ENCODE measurements around the gene KIF25. TPM values are rescaled to one million over a fixed set of nuclear protein-coding genes. Genes with fewer than 3 reads are reported as not detected.

KIF25 gene
- total and polyA plus RNA-seq, 8 donors: 0.63 to 14.8 (median 12.2) TPM

- DNase-seq (no peak), ATAC-seq (no peak)
- peaks cover 0 to 29% of the 10 kb centered on the region in 2 donors for H3K9me3 ChIP-seq
- TF ChIP-seq CTCF (IDR thresholded peaks at IDR 0.05): no peak
- H3K36me3 ChIP-seq: no peaks in the 10 kb centered on the region
- H3K27me3 ChIP-seq: no peaks in the 10 kb centered on the region
- no peak overlapping the region for H3K4me3 ChIP-seq
- intact Hi-C loops (cut with DNase I): no loop called here
- no peak overlapping the region for H3K27ac ChIP-seq
- H3K4me1 ChIP-seq: no peaks in the 10 kb centered on the region
Measured at GRCh38 chr6:168016176-168016620, 18.7 kb downstream of the KIF25 start.

GRCh38 chr6:168016721-168017525 lies 19.5 kb downstream of the KIF25 start:
- no peaks in the 10 kb centered on the region for H3K4me1 ChIP-seq
- no peak for TF ChIP-seq CTCF (IDR thresholded peaks at IDR 0.05)
- intact Hi-C loops (cut with DNase I): no loop called here
- no peak for ATAC-seq
- H3K36me3 ChIP-seq: no peaks in the 10 kb centered on the region
- DNase-seq: no peak
- H3K9me3 ChIP-seq: peaks cover 0 to 21% of the 10 kb centered on the region in 2 donors
- H3K27ac ChIP-seq: no peak overlapping the region
- no peaks in the 10 kb centered on the region for H3K27me3 ChIP-seq
- no peak overlapping the region for H3K4me3 ChIP-seq

GRCh38 chr6:168017629-168018028 lies 20.2 kb downstream of the KIF25 start:
- no peaks in the 10 kb centered on the region for H3K4me1 ChIP-seq
- peak in 1 of 4 donors; percentile 75 for DNase-seq
- no peak overlapping the region for H3K4me3 ChIP-seq
- no peaks in the 10 kb centered on the region for H3K27me3 ChIP-seq
- H3K27ac ChIP-seq: no peak overlapping the region
- peaks cover 0 to 14% of the 10 kb centered on the region in 2 donors for H3K9me3 ChIP-seq
- intact Hi-C loops (cut with DNase I): no loop called here
- no peak for ATAC-seq
- TF ChIP-seq CTCF (IDR thresholded peaks at IDR 0.05): no peak
- no peaks in the 10 kb centered on the region for H3K36me3 ChIP-seq

- Histone ChIP-seq H3K36me3 (no peaks in the 10 kb centered on the region), H3K4me1 (no peaks in the 10 kb centered on the region), H3K27ac (no peak overlapping the region), H3K9me3 (peaks cover 0 to 8% of the 10 kb centered on the region in 2 donors), H3K4me3 (no peak overlapping the region), H3K27me3 (no peaks in the 10 kb centered on the region)
- intact Hi-C loops (cut with DNase I): no loop called here
- ATAC-seq: no peak
- no peak for DNase-seq
- TF ChIP-seq CTCF (IDR thresholded peaks at IDR 0.05): no peak
Measured at GRCh38 chr6:168018664-168019063, 21.2 kb downstream of the KIF25 start.

- Histone ChIP-seq H3K4me1 (no peaks in the 10 kb centered on the region), H3K9me3 (peaks cover 0 to 8% of the 10 kb centered on the region in 2 donors), H3K27ac (no peak overlapping the region), H3K4me3 (no peak overlapping the region), H3K27me3 (no peaks in the 10 kb centered on the region), H3K36me3 (no peaks in the 10 kb centered on the region)
- no peak for ATAC-seq
- no peak for DNase-seq
- no peak for TF ChIP-seq CTCF (IDR thresholded peaks at IDR 0.05)
- intact Hi-C loops (cut with DNase I): no loop called here
Measured at GRCh38 chr6:168020242-168020641, 22.8 kb downstream of the KIF25 start.
